HG03457 (cell line): ENCODE results near the gene HOXD13.

Source experiments
- ATAC-seq: cut with Tn5 transposase; IDR thresholded peaks from one replicate; pipeline ENCODE4 v1.9.1; 2021; ENCODE audit warnings: moderate number of reproducible peaks; ENCODE audit not compliant: unreplicated experiment

HOXD13 gene

GRCh38 chr2:176130957-176131847 is 38.7 kb downstream of the HOXD13 start:
- ATAC-seq = no peak

- ATAC-seq = no peak
These were observed 39.3 kb downstream of the HOXD13 start for GRCh38 chr2:176131848-176132158.

GRCh38 chr2:176132205-176133171 is 40.0 kb downstream of the HOXD13 start:
- no peak for ATAC-seq

- no peak for ATAC-seq
These were observed 40.9 kb downstream of the HOXD13 start for GRCh38 chr2:176133389-176133788.

- no peak for ATAC-seq
These were observed 41.5 kb downstream of the HOXD13 start for GRCh38 chr2:176134035-176134434.

- no peak for ATAC-seq
These were observed 42.5 kb downstream of the HOXD13 start for GRCh38 chr2:176135035-176135440.

GRCh38 chr2:176136374-176137251 is 44.1 kb downstream of the HOXD13 start:
- ATAC-seq = no peak

GRCh38 chr2:176137252-176137580 is 44.7 kb downstream of the HOXD13 start:
- ATAC-seq = no peak

- ATAC-seq = no peak
These were observed 45.4 kb downstream of the HOXD13 start for GRCh38 chr2:176137906-176138305.

GRCh38 chr2:176138526-176138922 is 46.0 kb downstream of the HOXD13 start:
- no peak for ATAC-seq

- no peak for ATAC-seq
These were observed 46.6 kb downstream of the HOXD13 start for GRCh38 chr2:176138923-176139660.

GRCh38 chr2:176139661-176140512 is 47.4 kb downstream of the HOXD13 start:
- ATAC-seq = no peak

GRCh38 chr2:176140513-176141317 is 48.2 kb downstream of the HOXD13 start:
- ATAC-seq = no peak

GRCh38 chr2:176142281-176142680 is 49.8 kb downstream of the HOXD13 start:
- ATAC-seq = no peak
